Hematopoietic multipotent progenitor cell treated with erythropoietin and hydrocortisone succinate and interleukin-3 and kit ligand, for 4 days (in vitro differentiated cells): ENCODE results near the gene CLNK.

Experiments used
- DNase-seq: peaks from one replicate; pipeline ENCODE4 v3.0.0-alpha.2; 2015

CLNK gene

DNA sequence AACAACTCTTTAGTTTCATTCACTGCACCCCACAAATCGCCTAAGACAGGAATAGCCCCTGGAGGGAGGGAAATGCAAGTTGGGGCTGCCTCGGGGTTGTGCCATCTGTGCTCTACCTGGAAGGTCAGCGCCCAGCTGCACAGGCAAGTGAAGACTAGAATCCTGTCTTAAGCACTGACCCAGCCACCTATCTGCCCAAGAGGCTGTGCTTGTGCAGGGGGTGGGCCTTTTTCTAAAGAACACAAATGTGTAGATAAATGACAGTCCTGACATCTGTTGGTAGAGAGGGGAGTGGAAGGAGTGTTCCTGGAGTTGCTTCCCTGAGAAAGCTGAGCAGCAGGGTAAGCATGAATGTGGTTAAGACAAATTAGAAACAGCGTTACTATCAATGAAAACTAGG, 243.1 kb downstream of the CLNK start:
- no peak for DNase-seq

DNA sequence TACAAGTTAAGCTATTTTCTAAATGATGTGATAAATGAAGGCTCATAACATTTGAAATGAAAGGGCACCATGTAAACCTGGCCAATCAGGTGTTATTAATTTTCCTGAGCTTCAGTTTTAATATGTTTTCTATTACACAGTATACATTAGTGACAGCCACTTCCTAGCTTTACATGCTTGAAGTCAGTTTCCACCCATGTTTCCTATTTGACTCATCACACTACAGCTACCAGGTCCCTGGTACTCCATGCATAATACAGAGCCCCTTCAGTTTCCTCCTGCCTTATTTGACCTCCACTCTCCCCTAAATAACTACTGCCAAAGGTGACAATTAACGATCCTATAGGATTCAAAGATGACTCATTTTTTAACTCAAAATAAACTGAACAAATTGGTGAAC, 245.6 kb downstream of the CLNK start:
- DNase-seq: no peak

DNA sequence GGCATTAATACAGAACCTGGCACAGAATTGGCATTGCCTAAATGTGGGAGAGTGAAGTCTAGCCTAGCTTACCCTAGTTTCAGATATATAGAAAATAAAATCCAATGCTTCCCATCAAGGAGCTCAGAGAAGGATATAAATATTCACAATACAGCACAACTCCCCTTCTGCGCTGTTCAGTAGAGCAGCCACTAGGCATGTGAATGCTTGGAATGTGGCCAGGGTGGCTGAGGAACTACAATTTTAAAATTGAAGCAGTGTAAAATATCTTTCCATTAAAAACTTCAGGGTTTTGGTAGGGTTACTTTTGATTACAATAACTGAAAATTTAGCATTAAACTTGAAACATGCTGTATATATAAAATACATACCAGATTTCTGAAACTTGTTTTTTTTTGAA, 246.8 kb downstream of the CLNK start:
- DNase-seq: no peak
